Measurements from ENCODE around the gene CBARP. TPM values are rescaled to one million over a fixed set of nuclear protein-coding genes. Genes with fewer than 3 reads are reported as not detected.

CBARP gene
- total and polyA plus RNA-seq, 9 of the 15 experiments (the other 6 are each of a cell fraction or from before 2014, with no cell fraction given) = 0.03 to 8.9 (median 1.2) TPM; not detected in 1

- TF ChIP-seq SUPT5H (IDR thresholded peaks at IDR 0.05) (peak; percentile 48; the same call in 1 of the 2 replicates), ZNF143 (CRISPR knock-in tag; IDR thresholded peaks at IDR 0.05) (no peak), ERF (CRISPR knock-in tag; IDR thresholded peaks at IDR 0.05) (peak; percentile 56; the same call in 1 of the 2 replicates), MLX (CRISPR knock-in tag; conservative IDR thresholded peaks at IDR 0.05) (0 out of 4 replicates have a peak, but pooled peaks of 1 of the 2 experiments have one; percentile 49), ZNF707 (CRISPR knock-in tag; conservative IDR thresholded peaks at IDR 0.05) (0 out of 2 replicates have a peak, but pooled peaks have one; percentile 27), CTCF (IDR thresholded peaks at IDR 0.05 in 2 of 3, conservative IDR thresholded peaks at IDR 0.05 in 1 of 3; ENCODE audit: insufficient read depth in 2 of 3, low read depth in 1 of 3, low read length in 3 of 3) (peak; percentile 74 to 90 (median 89)), TCFL5 (CRISPR knock-in tag; conservative IDR thresholded peaks at IDR 0.05) (no peak), KHSRP (IDR thresholded peaks at IDR 0.05) (peak; percentile 60; the same call in 1 of the 2 replicates), NR2C2 (CRISPR knock-in tag; IDR thresholded peaks at IDR 0.05) (no peak), NR2C2 (tag; IDR thresholded peaks at IDR 0.05) (peak; percentile 69), ZNF696 (CRISPR knock-in tag; conservative IDR thresholded peaks at IDR 0.05) (no peak), ZNF165 (CRISPR knock-in tag; IDR thresholded peaks at IDR 0.05; ENCODE audit: borderline replicate concordance) (peak; percentile 74; the same call in 1 of the 2 replicates), TEAD1 (CRISPR knock-in tag; IDR thresholded peaks at IDR 0.05) (no peak), ZNF583 (CRISPR knock-in tag; IDR thresholded peaks at IDR 0.05) (peak; percentile 46; the same call in 1 of the 2 replicates), PCBP2 (IDR thresholded peaks at IDR 0.05; ENCODE audit: low read depth, low read length, poor library complexity, severe bottlenecking) (no peak), OTX1 (CRISPR knock-in tag; IDR thresholded peaks at IDR 0.05) (peak; percentile 31; the same call in 1 of the 2 replicates), PKNOX1 (IDR thresholded peaks at IDR 0.05) (peak; percentile 5; the same call in 1 of the 2 replicates), SAP30 (IDR thresholded peaks at IDR 0.05; ENCODE audit: borderline replicate concordance, insufficient read depth, low read depth, low read length, poor library complexity, severe bottlenecking) (peak; percentile 42), XRCC3 (IDR thresholded peaks at IDR 0.05) (no peak)
- TF ChIP-seq, protein P1, sequence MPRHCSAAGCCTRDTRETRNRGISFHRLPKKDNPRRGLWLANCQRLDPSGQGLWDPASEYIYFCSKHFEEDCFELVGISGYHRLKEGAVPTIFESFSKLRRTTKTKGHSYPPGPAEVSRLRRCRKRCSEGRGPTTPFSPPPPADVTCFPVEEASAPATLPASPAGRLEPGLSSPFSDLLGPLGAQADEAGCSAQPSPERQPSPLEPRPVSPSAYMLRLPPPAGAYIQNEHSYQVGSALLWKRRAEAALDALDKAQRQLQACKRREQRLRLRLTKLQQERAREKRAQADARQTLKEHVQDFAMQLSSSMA (CRISPR knock-in tag; IDR thresholded peaks at IDR 0.05) = no peak
- TF ChIP-seq, protein P2, sequence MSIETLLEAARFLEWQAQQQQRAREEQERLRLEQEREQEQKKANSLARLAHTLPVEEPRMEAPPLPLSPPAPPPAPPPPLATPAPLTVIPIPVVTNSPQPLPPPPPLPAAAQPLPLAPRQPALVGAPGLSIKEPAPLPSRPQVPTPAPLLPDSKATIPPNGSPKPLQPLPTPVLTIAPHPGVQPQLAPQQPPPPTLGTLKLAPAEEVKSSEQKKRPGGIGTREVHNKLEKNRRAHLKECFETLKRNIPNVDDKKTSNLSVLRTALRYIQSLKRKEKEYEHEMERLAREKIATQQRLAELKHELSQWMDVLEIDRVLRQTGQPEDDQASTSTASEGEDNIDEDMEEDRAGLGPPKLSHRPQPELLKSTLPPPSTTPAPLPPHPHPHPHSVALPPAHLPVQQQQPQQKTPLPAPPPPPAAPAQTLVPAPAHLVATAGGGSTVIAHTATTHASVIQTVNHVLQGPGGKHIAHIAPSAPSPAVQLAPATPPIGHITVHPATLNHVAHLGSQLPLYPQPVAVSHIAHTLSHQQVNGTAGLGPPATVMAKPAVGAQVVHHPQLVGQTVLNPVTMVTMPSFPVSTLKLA (conservative IDR thresholded peaks at IDR 0.05) = peak in 1 of 2 experiments; percentile 68; a peak in 2 of 4 replicates
Observed at GRCh38 chr19:1239796-1240737, 2.3 kb upstream of the CBARP start (continued).

Measured in K562 (cell line).